ENCODE results near the gene RREB1. TPM values are rescaled to one million over a fixed set of nuclear protein-coding genes. Genes with fewer than 3 reads are reported as not detected.

The RREB1 gene
- polyA plus RNA-seq, 1 experiment: 2.6 TPM

DNA sequence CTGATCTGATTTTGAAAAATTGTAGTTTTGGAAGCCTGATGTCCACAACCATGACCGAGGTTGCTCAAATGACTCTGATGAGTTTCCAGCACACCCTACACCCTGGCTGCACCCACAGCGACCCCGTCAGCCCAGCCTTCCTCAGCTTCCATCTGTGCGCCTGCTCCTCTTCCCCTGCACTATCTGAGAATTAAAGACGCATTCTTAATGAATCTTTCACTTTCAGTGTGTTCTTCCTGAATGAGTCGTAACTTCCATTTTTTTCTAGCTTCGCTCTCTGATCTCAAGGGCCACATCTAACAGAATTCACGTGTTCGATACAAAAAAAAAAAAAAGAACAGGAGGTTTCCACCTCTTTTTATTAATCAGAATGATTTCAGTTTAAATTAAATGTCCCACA lies 21.3 kb upstream of the RREB1 start:
- POLR2A ChIA-PET: no interaction called here
- CTCF ChIA-PET: interaction anchor here (0.6 to 1.7 kb wide), 6 partner anchors 13 to 157 kb away, joined by 3 to 5 read pairs (median 3); no protein-coding TSS in a partner anchor
- H3K9me3 ChIP-seq (ENCODE audit: control insufficient read depth, insufficient read depth, low read length): no peaks in the 10 kb centered on the region
- no peaks in the 10 kb centered on the region for H3K27me3 ChIP-seq (ENCODE audit: control insufficient read depth, insufficient read depth, low read length)
- DNase-seq (ENCODE audit: low read depth, low spot score): no peak
- TF ChIP-seq, protein P1, sequence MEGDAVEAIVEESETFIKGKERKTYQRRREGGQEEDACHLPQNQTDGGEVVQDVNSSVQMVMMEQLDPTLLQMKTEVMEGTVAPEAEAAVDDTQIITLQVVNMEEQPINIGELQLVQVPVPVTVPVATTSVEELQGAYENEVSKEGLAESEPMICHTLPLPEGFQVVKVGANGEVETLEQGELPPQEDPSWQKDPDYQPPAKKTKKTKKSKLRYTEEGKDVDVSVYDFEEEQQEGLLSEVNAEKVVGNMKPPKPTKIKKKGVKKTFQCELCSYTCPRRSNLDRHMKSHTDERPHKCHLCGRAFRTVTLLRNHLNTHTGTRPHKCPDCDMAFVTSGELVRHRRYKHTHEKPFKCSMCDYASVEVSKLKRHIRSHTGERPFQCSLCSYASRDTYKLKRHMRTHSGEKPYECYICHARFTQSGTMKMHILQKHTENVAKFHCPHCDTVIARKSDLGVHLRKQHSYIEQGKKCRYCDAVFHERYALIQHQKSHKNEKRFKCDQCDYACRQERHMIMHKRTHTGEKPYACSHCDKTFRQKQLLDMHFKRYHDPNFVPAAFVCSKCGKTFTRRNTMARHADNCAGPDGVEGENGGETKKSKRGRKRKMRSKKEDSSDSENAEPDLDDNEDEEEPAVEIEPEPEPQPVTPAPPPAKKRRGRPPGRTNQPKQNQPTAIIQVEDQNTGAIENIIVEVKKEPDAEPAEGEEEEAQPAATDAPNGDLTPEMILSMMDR (IDR thresholded peaks at IDR 0.05; ENCODE audit: low read depth, low read length): no peak
- no peak overlapping the region for H3K4me3 ChIP-seq (ENCODE audit: low read depth, low read length)
- no peak overlapping the region for H3K27ac ChIP-seq (ENCODE audit: low read depth, low read length)

DNA sequence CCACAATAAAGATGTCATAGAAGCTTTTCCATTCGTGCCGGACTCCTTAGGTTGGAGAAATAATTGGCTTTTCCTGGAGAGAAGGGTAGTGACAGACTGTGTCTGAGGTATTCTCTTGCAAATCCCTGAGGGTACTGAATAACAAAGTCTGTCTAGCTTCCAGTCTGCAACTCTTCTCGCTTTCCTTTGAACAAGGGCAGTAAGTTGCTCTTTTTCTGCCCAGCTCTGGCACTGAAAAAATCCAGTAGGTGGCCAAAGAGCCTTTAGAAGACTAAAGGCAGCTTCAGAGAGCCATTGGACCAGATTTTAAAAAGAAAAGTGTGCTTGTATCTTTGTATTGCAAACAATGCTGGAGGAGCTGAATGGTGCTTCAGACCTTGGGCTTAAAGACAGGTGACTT lies 20.7 kb upstream of the RREB1 start:
- DNase-seq (ENCODE audit: low read depth, low spot score): no peak
- POLR2A ChIA-PET: no interaction called here
- Histone ChIP-seq H3K9me3 (ENCODE audit: control insufficient read depth, insufficient read depth, low read length) (no peaks in the 10 kb centered on the region), H3K4me3 (ENCODE audit: low read depth, low read length) (no peak overlapping the region), H3K27ac (ENCODE audit: low read depth, low read length) (no peak overlapping the region), H3K27me3 (ENCODE audit: control insufficient read depth, insufficient read depth, low read length) (no peaks in the 10 kb centered on the region)
- CTCF ChIA-PET: interaction anchor here (1.1 to 1.7 kb wide), 5 partner anchors 13 to 157 kb away, joined by 3 to 5 read pairs (median 3); no protein-coding TSS in a partner anchor
- TF ChIP-seq, protein P1 (IDR thresholded peaks at IDR 0.05; ENCODE audit: low read depth, low read length): 0 out of 2 replicates have a peak, but pooled peaks have one; percentile 15

DNA sequence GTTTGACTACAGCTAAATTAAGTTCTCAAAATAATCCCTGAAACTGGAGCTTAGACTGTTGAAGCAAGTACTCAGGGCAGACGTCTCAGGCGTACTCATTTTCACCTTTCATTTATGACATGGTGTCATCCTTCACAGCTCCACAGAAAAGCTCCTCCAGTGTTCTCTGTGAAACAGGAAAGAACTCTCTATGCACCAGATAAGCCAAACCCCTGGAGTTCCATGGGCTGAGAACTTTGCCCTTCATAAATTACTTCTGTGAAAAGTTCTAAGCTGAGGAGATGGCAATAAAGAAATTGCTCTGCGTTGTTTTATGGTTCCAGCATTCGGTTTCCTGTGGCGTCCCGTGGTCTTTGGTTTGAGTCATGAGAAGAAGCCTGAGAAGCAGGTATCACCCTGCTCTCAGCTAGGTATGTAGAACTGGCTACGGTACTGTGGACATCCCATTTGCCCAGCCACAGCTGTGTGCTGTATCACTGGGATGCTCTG lies 20.2 kb upstream of the RREB1 start:
- no peak overlapping the region for H3K4me3 ChIP-seq (ENCODE audit: low read depth, low read length)
- CTCF ChIA-PET: interaction anchor here (1.3 to 1.7 kb wide), 3 partner anchors 14 to 155 kb away, joined by 3 to 5 read pairs (median 3); no protein-coding TSS in a partner anchor
- H3K27ac ChIP-seq (ENCODE audit: low read depth, low read length): no peak overlapping the region
- POLR2A ChIA-PET: no interaction called here
- H3K9me3 ChIP-seq (ENCODE audit: control insufficient read depth, insufficient read depth, low read length): no peaks in the 10 kb centered on the region
- TF ChIP-seq, protein P1 (IDR thresholded peaks at IDR 0.05; ENCODE audit: low read depth, low read length): no peak
- no peak for DNase-seq (ENCODE audit: low read depth, low spot score)
- no peaks in the 10 kb centered on the region for H3K27me3 ChIP-seq (ENCODE audit: control insufficient read depth, insufficient read depth, low read length)

GRCh38 chr6:7088076-7088742 lies 19.6 kb upstream of the RREB1 start:
- ChIA-PET POLR2A (no interaction called here), CTCF (no interaction called here)
- H3K27me3 ChIP-seq (ENCODE audit: control insufficient read depth, insufficient read depth, low read length): no peaks in the 10 kb centered on the region
- TF ChIP-seq, protein P1 (IDR thresholded peaks at IDR 0.05; ENCODE audit: low read depth, low read length): no peak
- H3K27ac ChIP-seq (ENCODE audit: low read depth, low read length): no peak overlapping the region
- H3K4me3 ChIP-seq (ENCODE audit: low read depth, low read length): no peak overlapping the region
- H3K9me3 ChIP-seq (ENCODE audit: control insufficient read depth, insufficient read depth, low read length): no peaks in the 10 kb centered on the region
- DNase-seq (ENCODE audit: low read depth, low spot score): no peak

GRCh38 chr6:7098993-7099392 lies 8.8 kb upstream of the RREB1 start:
- no peak for DNase-seq (ENCODE audit: low read depth, low spot score)
- H3K4me3 ChIP-seq (ENCODE audit: low read depth, low read length): no peak overlapping the region
- H3K27ac ChIP-seq (ENCODE audit: low read depth, low read length): no peak overlapping the region
- H3K9me3 ChIP-seq (ENCODE audit: control insufficient read depth, insufficient read depth, low read length): no peaks in the 10 kb centered on the region
- TF ChIP-seq, protein P1 (IDR thresholded peaks at IDR 0.05; ENCODE audit: low read depth, low read length): no peak
- POLR2A ChIA-PET: no interaction called here
- CTCF ChIA-PET: no interaction called here
- H3K27me3 ChIP-seq (ENCODE audit: control insufficient read depth, insufficient read depth, low read length): no peaks in the 10 kb centered on the region
